Activated gamma-delta T cell treated with Interleukin-2 at 50 U/mL for 16 hours (primary cell): Measurements from ENCODE around the gene DOCK2.

ENCODE experiments used
- DNase-seq: peaks from one replicate; pipeline ENCODE4 v3.0.0-alpha.2; 2020

The DOCK2 gene

GRCh38 chr5:170000155-170000554, 363.1 kb downstream of the DOCK2 start:
- no peak for DNase-seq

DNA sequence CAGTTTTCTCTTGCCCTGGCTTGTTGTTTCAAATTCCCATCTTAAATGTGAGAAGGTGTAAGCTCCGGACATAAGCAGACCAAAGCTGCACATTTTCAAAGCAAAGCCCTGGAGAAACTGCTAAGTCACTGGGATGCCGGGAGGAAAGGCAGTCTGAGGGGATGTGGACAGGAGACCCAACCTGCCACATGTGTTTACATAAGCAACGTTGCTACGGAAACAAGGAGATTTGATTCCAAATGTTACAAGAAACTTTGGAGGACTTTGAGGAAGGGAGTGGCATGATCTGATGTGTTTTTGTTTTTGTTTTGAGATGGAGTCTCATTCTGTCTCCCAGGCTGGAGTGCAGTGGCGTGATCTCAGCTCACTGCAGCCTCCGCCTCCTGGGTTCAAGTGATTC, 368.9 kb downstream of the DOCK2 start:
- DNase-seq, result no peak

DNA sequence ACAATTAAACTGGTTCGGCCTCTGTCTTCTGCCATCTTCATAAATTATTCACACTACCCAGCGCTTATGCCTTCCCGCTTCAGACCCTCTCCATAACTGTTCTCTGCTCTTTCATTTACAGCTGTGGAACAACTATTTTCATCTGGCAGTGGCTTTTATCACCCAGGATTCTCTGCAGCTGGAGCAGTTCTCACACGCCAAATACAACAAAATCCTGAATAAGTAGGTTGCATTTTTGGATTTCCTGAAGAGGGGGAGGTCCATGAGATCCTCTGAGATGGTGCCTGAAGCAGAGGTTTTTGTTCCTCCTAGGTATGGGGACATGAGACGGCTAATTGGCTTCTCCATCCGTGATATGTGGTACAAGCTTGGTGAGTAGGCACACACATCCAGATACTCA, 371.3 kb downstream of the DOCK2 start:
- no peak for DNase-seq

DNA sequence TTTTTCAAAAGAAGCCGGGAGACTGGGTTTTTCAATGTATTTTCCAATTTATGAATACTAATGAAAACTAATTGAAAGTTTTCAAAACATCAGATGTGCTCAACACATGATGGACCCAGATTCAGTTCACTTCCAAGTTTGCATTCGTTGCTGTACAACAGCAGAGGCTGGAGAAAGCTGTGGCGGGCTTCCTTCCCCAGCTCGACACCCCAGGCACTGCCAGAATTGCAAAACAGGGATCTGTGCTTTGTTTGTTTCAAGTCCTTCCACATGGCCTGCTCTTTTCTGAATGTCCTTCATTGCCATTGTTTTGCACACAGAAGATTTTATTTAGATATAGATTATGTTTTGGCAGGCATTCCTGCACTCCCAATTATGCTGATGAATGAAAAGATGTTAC, 373.5 kb downstream of the DOCK2 start:
- no peak for DNase-seq

GRCh38 chr5:170011751-170012150, 374.7 kb downstream of the DOCK2 start:
- no peak for DNase-seq

- DNase-seq, result no peak
These were observed 375.5 kb downstream of the DOCK2 start for GRCh38 chr5:170012622-170013021.

- no peak for DNase-seq
These were observed 383.3 kb downstream of the DOCK2 start for GRCh38 chr5:170020423-170020822.

- DNase-seq, result no peak
These were observed 384.4 kb downstream of the DOCK2 start for GRCh38 chr5:170021506-170021905.

DNA sequence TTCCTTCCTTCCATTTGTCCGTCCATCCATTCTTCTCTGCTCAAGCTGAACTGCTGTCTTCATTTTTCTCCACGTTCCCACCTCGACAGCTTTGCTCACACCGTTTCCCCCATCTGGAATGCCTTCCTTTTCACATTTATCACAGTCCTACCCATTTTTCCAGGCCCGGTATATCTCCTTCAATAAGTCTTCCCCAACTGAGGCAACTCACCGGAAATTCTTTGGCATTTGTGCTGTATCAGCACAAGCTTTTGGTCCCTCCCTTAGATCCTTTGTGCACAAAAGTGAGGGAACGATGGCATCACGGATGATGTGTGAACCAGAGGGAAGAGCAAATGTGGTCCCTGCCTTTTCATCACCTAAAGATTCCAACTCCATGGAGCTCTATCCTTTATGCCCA, 388.8 kb downstream of the DOCK2 start:
- DNase-seq, result no peak

DNA sequence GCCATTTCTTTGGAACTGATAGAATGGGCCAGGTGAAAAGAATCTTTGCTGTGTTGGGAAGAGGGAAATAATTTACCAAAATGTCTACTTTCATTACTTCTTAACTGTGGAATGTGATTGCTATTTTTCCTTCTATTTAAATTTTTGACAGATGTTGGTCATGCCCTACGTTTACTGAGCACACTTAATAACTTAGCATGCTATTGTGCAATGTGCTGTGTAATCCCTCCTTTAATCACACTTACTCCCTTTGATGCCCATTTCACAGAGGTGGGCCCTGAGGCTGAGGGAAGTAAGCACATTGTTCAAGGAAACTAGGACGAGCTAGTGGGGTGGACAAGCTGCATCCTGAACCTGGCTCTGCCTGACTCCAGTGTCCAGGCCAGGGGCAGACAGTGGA, 391.0 kb downstream of the DOCK2 start:
- no peak for DNase-seq

DNA sequence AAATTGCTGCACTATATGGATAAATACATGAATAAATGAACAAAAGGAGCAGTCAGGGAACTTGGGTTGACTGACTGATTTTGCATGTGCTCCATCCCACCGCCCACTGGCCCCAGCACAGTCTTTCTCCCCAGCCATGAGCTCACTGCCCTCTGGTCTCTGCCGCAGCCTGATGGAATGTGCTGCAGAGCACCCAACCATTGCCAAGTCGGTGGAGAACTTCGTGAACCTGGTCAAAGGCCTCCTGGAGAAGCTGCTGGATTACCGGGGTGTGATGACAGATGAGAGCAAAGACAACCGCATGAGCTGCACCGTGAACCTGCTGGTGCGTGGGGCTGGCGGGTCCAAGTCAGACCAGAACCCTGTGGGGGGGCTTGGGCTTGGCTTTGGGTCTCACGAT, 397.2 kb downstream of the DOCK2 start:
- DNase-seq, result no peak

GRCh38 chr5:170038241-170038640, 401.2 kb downstream of the DOCK2 start:
- DNase-seq, result no peak

GRCh38 chr5:170039830-170040229, 402.8 kb downstream of the DOCK2 start:
- DNase-seq, result no peak

DNA sequence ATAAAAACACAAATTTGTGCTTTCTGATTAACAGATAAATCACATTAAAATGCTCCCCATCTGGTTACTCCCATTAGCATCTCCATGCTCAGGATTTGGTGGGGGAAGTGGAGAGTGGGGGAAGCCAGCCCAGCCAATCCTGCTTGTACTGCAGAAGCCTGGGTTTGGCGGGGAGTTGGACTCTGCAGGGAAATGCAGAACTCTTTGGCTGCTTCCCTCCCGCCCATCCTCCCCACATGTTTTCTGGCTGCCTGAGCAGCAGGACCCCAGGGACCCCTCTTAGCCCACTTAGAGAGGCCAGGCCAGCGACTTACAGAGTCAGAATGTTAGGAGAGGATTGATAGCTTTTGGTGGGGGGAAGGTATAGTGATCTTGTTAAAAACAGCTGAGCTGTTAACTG, 409.2 kb downstream of the DOCK2 start:
- no peak for DNase-seq

GRCh38 chr5:170049713-170050112, 412.6 kb downstream of the DOCK2 start:
- DNase-seq, result no peak

DNA sequence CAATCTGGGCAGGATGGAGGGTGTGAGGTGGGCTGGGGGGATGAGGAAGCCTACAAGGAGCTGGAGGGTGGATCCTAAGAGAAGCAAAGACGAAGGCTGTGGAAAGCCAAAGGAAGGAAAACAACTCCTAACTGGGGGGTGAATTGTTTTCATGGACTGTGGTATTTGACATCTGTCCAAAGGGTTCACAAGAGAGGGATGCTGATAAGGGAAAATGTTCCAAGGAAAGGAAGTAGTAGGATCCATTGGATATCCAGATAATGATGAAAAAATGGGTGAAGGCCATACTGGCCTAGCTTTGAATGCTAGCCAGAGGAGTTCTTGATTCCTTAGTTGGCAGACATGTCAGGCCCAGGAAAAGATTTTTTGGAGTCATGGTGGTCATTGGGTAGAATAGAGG, 416.8 kb downstream of the DOCK2 start:
- no peak for DNase-seq

- DNase-seq, result no peak
These were observed 418.5 kb downstream of the DOCK2 start for GRCh38 chr5:170055606-170056005.

DNA sequence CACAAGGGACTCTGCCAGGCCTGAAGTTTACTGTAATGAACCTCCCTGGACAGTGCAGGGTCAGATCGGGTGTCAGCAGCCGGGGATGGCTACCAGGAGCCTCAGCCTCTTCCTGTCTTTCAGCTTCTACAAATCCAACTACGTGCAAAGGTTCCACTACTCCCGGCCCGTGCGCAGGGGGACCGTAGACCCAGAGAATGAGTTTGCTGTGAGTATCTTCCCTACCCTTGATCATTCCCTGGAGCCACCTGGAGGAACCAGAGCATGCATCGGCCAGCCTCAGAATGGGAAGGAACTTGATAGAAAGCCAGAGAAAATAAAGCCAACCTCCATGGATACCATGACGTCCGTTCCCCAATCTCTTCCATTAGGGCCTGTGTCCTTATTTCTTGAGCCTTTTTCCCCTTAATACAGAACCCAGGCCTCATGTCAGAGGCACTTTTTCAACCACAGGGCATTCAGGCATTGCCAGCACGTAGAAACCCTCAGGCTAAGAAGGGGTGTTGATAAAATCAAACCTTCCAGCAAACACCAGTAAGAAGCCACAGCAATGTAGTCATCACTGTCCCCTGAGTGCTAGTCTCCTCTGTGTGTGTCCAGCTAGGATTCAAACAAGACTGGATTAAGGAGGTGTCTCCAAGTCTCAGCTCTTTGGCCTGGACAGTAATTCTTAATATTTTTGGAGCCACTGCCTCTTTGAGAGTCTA, 419.6 kb downstream of the DOCK2 start:
- no peak for DNase-seq

DNA sequence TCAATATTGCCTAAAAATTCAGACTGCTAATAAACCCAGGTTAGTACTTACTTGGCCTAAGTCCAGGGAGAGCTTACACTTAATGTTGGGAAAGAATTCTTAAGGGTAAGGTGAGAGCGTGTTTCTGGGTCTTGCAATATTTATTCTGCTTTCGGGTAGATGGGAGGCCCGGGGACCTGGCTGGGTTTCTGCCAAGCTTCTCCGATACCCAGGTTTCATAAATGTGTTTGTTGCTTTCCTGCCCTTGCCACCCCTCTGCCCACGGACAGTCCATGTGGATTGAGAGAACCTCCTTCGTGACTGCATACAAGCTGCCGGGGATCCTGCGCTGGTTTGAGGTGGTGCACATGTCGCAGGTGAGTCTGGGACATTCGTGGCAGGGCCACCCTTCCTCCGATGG, 420.2 kb downstream of the DOCK2 start:
- no peak for DNase-seq

- no peak for DNase-seq
These were observed 422.1 kb downstream of the DOCK2 start for GRCh38 chr5:170059221-170059620.

GRCh38 chr5:170067152-170067551, 430.1 kb downstream of the DOCK2 start:
- no peak for DNase-seq

GRCh38 chr5:170067574-170068170, 430.6 kb downstream of the DOCK2 start:
- DNase-seq, result no peak

DNA sequence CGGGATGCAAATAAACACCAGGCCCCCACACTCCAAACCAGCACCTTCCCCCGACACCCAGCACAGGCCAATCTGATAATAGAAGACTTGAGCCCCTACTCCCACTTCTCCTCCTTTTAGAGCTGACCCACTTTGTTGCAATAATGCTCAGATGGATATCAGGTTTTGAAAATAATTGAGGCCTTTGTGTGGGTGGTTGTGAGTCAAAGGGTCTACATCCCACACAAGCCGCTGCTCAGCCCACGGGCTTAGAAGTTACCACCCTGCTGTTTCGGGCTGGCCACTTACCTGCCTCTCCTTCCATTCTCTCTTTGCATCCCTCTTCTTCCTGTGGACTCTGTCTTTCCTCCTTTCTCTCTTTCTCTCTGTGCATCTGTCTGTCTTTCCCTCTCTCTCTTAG, 432.4 kb downstream of the DOCK2 start:
- DNase-seq, result no peak

DNA sequence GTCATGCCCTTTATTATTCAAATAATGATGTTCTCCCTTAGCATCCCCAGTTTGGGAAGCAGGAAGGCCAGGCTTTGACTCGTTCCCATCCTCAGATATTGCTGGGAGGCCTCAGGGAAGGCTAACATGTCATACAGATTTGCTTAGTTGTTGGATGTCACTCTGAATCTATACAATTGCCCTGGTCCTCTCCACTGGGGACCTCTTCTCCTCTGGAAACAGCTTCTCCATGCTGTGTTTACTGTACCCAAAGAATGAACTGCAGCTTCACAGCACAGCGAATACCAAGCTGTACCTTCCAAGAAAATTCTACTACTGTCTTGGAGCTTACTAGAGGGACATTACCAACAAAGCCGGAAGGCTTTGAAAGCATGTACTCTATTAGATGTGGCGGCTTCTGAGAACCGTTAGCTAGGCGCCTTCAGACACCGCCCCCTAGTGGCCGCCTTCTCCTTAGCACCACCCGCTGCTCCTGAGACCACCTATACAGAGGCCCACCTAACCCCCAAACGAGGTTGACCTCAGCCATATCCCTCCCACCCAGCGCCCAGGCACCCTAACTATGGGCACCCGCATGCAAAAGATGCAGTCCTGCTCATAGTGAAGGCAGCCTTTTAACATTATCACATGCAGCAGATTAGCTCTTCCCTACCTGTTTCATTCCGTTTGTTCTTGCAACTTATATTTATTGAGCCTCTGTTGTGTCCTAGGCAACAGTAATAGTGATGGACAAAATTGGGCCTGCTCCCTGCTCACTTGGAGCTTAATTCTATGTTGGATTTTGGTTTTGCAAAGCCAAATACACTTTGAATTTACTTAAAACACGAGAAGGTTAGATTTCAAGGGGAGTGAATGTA, 433.7 kb downstream of the DOCK2 start:
- no peak for DNase-seq
